ENCODE measurements around the gene SNCAIP. TPM values are rescaled to one million over a fixed set of nuclear protein-coding genes. Genes with fewer than 3 reads are reported as not detected.

The SNCAIP gene
- total and polyA plus RNA-seq, 2 experiments from 2014 or later = 1.5 to 2.4 TPM

- no peak overlapping the region for H3K4me2 ChIP-seq (ENCODE audit: unreplicated experiment)
- no peaks in the 10 kb centered on the region for H3K27me3 ChIP-seq (replicated peaks; ENCODE audit: insufficient read depth)
- H3K9me3 ChIP-seq (ENCODE audit: low read depth) = no peaks in the 10 kb centered on the region
- H3K79me2 ChIP-seq (ENCODE audit: insufficient read depth) = no peaks in the 10 kb centered on the region
- H3K36me3 ChIP-seq (ENCODE audit: low read depth) = no peaks in the 10 kb centered on the region
- H4K20me1 ChIP-seq (ENCODE audit: insufficient read depth) = no peaks in the 10 kb centered on the region
- H2AFZ ChIP-seq = no peak overlapping the region
- TF ChIP-seq EZH2 (IDR thresholded peaks at IDR 0.05; ENCODE audit: insufficient read depth, poor library complexity, severe bottlenecking) = no peak
- no peak for TF ChIP-seq EZH2phosphoT487 (IDR thresholded peaks at IDR 0.05; ENCODE audit: insufficient read depth, low read depth)
- H3F3A ChIP-seq (ENCODE audit: insufficient read depth) = no peaks in the 10 kb centered on the region
- WGBS, 2 experiments (ENCODE audit: low coverage in 1 of 2, low lambda C conversion rate in 2 of 2, missing lambda C conversion rate in 2 of 2) = 66 to 67% methylated on average over 3 of the region's 3 CpGs
- in situ Hi-C loops (cut with MboI) = no loop called here
- H3K4me1 ChIP-seq (ENCODE audit: insufficient read depth) = no peaks in the 10 kb centered on the region
- no peak overlapping the region for H3K4me3 ChIP-seq
- DNase-seq = no peak
- H3K27ac ChIP-seq = no peak overlapping the region
- no peak overlapping the region for H3K9ac ChIP-seq
- H3K9me2 ChIP-seq (ENCODE audit: insufficient read depth) = no peaks in the 10 kb centered on the region
Observed at GRCh38 chr5:122447879-122448278, 135.8 kb downstream of the SNCAIP start.

DNA sequence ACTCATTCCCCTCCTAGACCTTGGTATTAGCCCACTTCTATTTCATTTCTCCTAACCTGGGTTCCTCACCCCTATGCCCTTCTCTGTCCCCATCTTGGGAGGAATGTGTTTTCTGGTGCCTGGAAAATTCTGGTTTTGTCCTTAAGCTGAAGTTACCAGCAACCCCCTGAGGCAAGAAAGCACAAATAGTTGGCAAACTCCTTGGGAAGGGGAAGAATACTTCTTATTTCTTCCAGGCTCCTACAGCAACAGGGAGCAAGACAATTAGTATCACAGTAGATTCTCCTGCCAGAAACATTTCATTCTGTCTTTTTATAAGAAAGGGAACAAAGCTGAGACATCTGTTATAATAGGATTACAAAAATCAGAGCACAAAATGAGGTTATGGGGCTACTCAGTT lies 142.5 kb downstream of the SNCAIP start:
- no peaks in the 10 kb centered on the region for H3K9me2 ChIP-seq (ENCODE audit: insufficient read depth)
- no peaks in the 10 kb centered on the region for H3K36me3 ChIP-seq (ENCODE audit: low read depth)
- no peaks in the 10 kb centered on the region for H4K20me1 ChIP-seq (ENCODE audit: insufficient read depth)
- H3K4me3 ChIP-seq = no peak overlapping the region
- H3K4me2 ChIP-seq (ENCODE audit: unreplicated experiment) = no peak overlapping the region
- TF ChIP-seq EZH2phosphoT487 (IDR thresholded peaks at IDR 0.05; ENCODE audit: insufficient read depth, low read depth) = no peak
- no peak for TF ChIP-seq EZH2 (IDR thresholded peaks at IDR 0.05; ENCODE audit: insufficient read depth, poor library complexity, severe bottlenecking)
- DNase-seq = no peak
- H3K9ac ChIP-seq = no peak overlapping the region
- H3K79me2 ChIP-seq (ENCODE audit: insufficient read depth) = no peaks in the 10 kb centered on the region
- H3K4me1 ChIP-seq (ENCODE audit: insufficient read depth) = no peaks in the 10 kb centered on the region
- in situ Hi-C loops (cut with MboI) = no loop called here
- no peaks in the 10 kb centered on the region for H3K27me3 ChIP-seq (replicated peaks; ENCODE audit: insufficient read depth)
- no peak overlapping the region for H3K27ac ChIP-seq
- H3K9me3 ChIP-seq (ENCODE audit: low read depth) = no peaks in the 10 kb centered on the region
- no peak overlapping the region for H2AFZ ChIP-seq
- H3F3A ChIP-seq (ENCODE audit: insufficient read depth) = no peaks in the 10 kb centered on the region

DNA sequence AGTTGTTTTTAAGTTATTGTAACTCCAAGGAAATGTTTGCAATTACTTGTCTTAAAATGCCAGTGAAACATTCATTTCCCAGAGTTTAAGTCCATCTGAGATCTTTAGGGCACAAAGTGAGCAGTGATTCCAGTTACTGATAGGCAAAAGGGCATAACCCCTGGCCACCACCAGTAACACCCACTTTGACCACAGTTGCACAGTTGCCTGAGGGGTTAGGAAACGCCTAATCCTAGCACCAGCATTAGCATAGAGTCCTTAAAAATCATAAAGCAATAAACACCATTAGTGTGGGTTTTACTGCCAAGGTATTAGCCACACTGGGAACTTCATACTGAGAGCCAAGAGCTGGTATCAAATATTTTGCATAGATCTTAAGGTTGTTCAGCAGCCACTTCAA lies 143.9 kb downstream of the SNCAIP start:
- Histone ChIP-seq H3K9me3 (ENCODE audit: low read depth) (no peaks in the 10 kb centered on the region), H3K9me2 (ENCODE audit: insufficient read depth) (no peaks in the 10 kb centered on the region), H4K20me1 (ENCODE audit: insufficient read depth) (no peaks in the 10 kb centered on the region), H3K27me3 (replicated peaks; ENCODE audit: insufficient read depth) (no peaks in the 10 kb centered on the region), H3K4me2 (ENCODE audit: unreplicated experiment) (no peak overlapping the region), H3F3A (ENCODE audit: insufficient read depth) (no peaks in the 10 kb centered on the region), H3K4me1 (ENCODE audit: insufficient read depth) (no peaks in the 10 kb centered on the region), H3K4me3 (no peak overlapping the region), H2AFZ (no peak overlapping the region), H3K79me2 (ENCODE audit: insufficient read depth) (no peaks in the 10 kb centered on the region), H3K9ac (no peak overlapping the region), H3K27ac (no peak overlapping the region), H3K36me3 (ENCODE audit: low read depth) (no peaks in the 10 kb centered on the region)
- 30 to 39% methylated on average over 1 of the region's 1 CpG for WGBS, 2 experiments (ENCODE audit: low coverage in 1 of 2, low lambda C conversion rate in 2 of 2, missing lambda C conversion rate in 2 of 2)
- DNase-seq = no peak
- TF ChIP-seq EZH2phosphoT487 (IDR thresholded peaks at IDR 0.05; ENCODE audit: insufficient read depth, low read depth) (no peak), EZH2 (IDR thresholded peaks at IDR 0.05; ENCODE audit: insufficient read depth, poor library complexity, severe bottlenecking) (no peak)
- in situ Hi-C loops (cut with MboI) = no loop called here

DNA sequence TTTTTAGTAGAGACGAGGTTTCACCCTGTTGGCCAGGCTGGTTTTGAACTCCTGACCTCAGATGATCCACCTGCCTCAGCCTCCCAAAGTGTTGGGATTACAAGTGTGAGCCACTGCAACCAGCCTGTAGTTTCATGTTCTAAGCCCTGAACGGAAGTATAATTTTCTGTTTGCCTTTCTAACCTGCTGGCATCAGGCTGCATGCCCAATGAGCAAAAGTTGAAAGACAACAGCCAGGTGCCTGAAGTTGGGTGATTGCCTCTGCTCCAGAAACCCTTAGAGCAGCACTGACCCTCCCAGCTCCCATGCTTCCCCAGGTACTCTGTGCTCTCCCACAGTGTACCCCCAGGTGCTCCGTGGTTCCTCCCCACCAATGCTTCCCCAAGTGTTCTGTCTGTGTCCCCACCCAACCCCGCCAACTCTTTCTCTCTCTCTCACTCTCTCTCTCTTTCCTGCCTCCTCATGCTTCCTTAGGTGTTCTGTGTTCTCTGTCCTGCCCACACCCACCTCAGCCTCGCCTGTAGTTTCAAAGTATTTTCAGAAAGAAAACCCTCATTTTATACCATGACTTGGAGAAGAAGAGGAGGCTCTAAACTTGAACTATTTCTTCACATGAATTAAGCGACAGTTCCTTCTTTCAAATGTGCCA lies 145.3 kb downstream of the SNCAIP start:
- Histone ChIP-seq H2AFZ (no peak overlapping the region), H3K4me3 (no peak overlapping the region), H3F3A (ENCODE audit: insufficient read depth) (no peaks in the 10 kb centered on the region), H3K4me1 (ENCODE audit: insufficient read depth) (no peaks in the 10 kb centered on the region), H3K4me2 (ENCODE audit: unreplicated experiment) (no peak overlapping the region), H4K20me1 (ENCODE audit: insufficient read depth) (no peaks in the 10 kb centered on the region), H3K9ac (no peak overlapping the region), H3K27ac (no peak overlapping the region), H3K36me3 (ENCODE audit: low read depth) (no peaks in the 10 kb centered on the region), H3K79me2 (ENCODE audit: insufficient read depth) (no peaks in the 10 kb centered on the region), H3K9me3 (ENCODE audit: low read depth) (no peaks in the 10 kb centered on the region), H3K9me2 (ENCODE audit: insufficient read depth) (no peaks in the 10 kb centered on the region), H3K27me3 (replicated peaks; ENCODE audit: insufficient read depth) (no peaks in the 10 kb centered on the region)
- DNase-seq = no peak
- TF ChIP-seq EZH2phosphoT487 (IDR thresholded peaks at IDR 0.05; ENCODE audit: insufficient read depth, low read depth) (no peak), EZH2 (IDR thresholded peaks at IDR 0.05; ENCODE audit: insufficient read depth, poor library complexity, severe bottlenecking) (no peak)
- 81 to 88% methylated on average over 6 of the region's 6 CpGs for WGBS, 2 experiments (ENCODE audit: low coverage in 1 of 2, low lambda C conversion rate in 2 of 2, missing lambda C conversion rate in 2 of 2)
- in situ Hi-C loops (cut with MboI) = no loop called here

All from GM23248 (cell line).